ENCODE measurements around the gene ABHD2. TPM values are rescaled to one million over a fixed set of nuclear protein-coding genes. Genes with fewer than 3 reads are reported as not detected.

Gene ABHD2
- total RNA-seq, 1 donor: 43.6 TPM

GRCh38 chr15:89179966-89180875, 92.0 kb downstream of the ABHD2 start:
- no peak overlapping the region for H3K4me3 ChIP-seq (ENCODE audit: low read depth, low read length)
- peak; percentile 37 for DNase-seq (ENCODE audit: low read depth)
- no peak for TF ChIP-seq CTCF (IDR thresholded peaks at IDR 0.05; ENCODE audit: insufficient read depth, low read depth, low read length)

- no peak overlapping the region for H3K4me3 ChIP-seq (ENCODE audit: low read depth, low read length)
- no peak for TF ChIP-seq CTCF (IDR thresholded peaks at IDR 0.05; ENCODE audit: insufficient read depth, low read depth, low read length)
- no peak for DNase-seq (ENCODE audit: low read depth)
Measured at GRCh38 chr15:89184357-89184756, 96.1 kb downstream of the ABHD2 start.

GRCh38 chr15:89184886-89185526, 96.8 kb downstream of the ABHD2 start:
- no peak overlapping the region for H3K4me3 ChIP-seq (ENCODE audit: low read depth, low read length)
- no peak for TF ChIP-seq CTCF (IDR thresholded peaks at IDR 0.05; ENCODE audit: insufficient read depth, low read depth, low read length)
- DNase-seq (ENCODE audit: low read depth): no peak

- no peak for DNase-seq (ENCODE audit: low read depth)
- TF ChIP-seq CTCF (IDR thresholded peaks at IDR 0.05; ENCODE audit: insufficient read depth, low read depth, low read length): no peak
Measured at GRCh38 chr15:89186803-89187202, 98.5 kb downstream of the ABHD2 start.

GRCh38 chr15:89187301-89187985, 99.2 kb downstream of the ABHD2 start:
- no peak for TF ChIP-seq CTCF (IDR thresholded peaks at IDR 0.05; ENCODE audit: insufficient read depth, low read depth, low read length)
- DNase-seq (ENCODE audit: low read depth): no peak
- no peak overlapping the region for H3K4me3 ChIP-seq (ENCODE audit: low read depth, low read length)

More at GRCh38 chr15:89186803-89187202, 98.5 kb downstream of the ABHD2 start:
- no peak overlapping the region for H3K4me3 ChIP-seq (ENCODE audit: low read depth, low read length)

GRCh38 chr15:89187986-89188514, 99.8 kb downstream of the ABHD2 start:
- no peak for DNase-seq (ENCODE audit: low read depth)
- H3K4me3 ChIP-seq (ENCODE audit: low read depth, low read length): no peak overlapping the region
- no peak for TF ChIP-seq CTCF (IDR thresholded peaks at IDR 0.05; ENCODE audit: insufficient read depth, low read depth, low read length)
